Thoracic aorta (tissue), 2 donors: ENCODE measurements around the gene DLG5. TPM values are rescaled to one million over a fixed set of nuclear protein-coding genes. Genes with fewer than 3 reads are reported as not detected.

Experiments
- ATAC-seq: fragments of 150-250 bp; one replicate; pipeline ENCODE4 v1.8.0; 2017; ENCODE audit warnings: low read depth; ENCODE audit not compliant: insufficient number of reproducible peaks, low FRiP score
- DNase-seq: peaks from one replicate; pipeline ENCODE4 v3.0.0-alpha.2; 2020; ENCODE audit warnings: low spot score
- H3K27ac ChIP-seq, 2 donors: fragments of 200-600 bp; sonication (generic); 1 replicate in 1 of 2; 2 replicates in 1 of 2; pipeline ENCODE4 v1.5.1; 2016; ENCODE audit warnings: mild to moderate bottlenecking in 2 of 2, moderate library complexity in 2 of 2
- H3K27me3 ChIP-seq: fragments of 200-600 bp; sonication (generic); replicated peaks from 2 replicates; pipeline ENCODE4 v1.6.0; 2016; ENCODE audit warnings: mild to moderate bottlenecking; ENCODE audit not compliant: insufficient read depth
- H3K36me3 ChIP-seq: fragments of 200-600 bp; sonication (generic); one replicate; pipeline ENCODE4 v1.5.1; 2016
- H3K4me1 ChIP-seq, 2 donors: fragments of 200-600 bp; sonication (generic); 1 replicate in 1 of 2; 2 replicates in 1 of 2; pipeline versions ENCODE4 v1.5.1 to v1.6.0; 2016; ENCODE audit warnings: low read depth in 2 of 2, mild to moderate bottlenecking in 1 of 2; ENCODE audit not compliant: control insufficient read depth in 1 of 2
- H3K4me3 ChIP-seq: fragments of 200-600 bp; sonication (generic); 2 replicates; pipeline ENCODE4 v1.5.1; 2016; ENCODE audit warnings: mild to moderate bottlenecking
- H3K9me3 ChIP-seq: fragments of 200-600 bp; sonication (generic); 2 replicates; pipeline ENCODE4 v1.5.1; 2016
- CTCF ChIP-seq: fragments of 200-600 bp; sonication (generic); IDR thresholded peaks from one replicate; pipeline ENCODE4 v1.5.1; 2019; ENCODE audit warnings: antibody characterized with exemption
- total RNA-seq, 2 donors: library from RNA; depleted of rRNA; stranded (reverse); fragments of >200 nt; gene quantifications; one replicate each; pipeline versions ENCODE4 v1.1.0 to v1.2.3, GENCODE V29; 2016

DLG5 gene
- total RNA-seq, 2 donors from 2014 or later: 36.4 to 79.6 TPM

GRCh38 chr10:77867124-77867719 is 59.3 kb downstream of the DLG5 start:
- no peak overlapping the region for H3K27ac ChIP-seq

GRCh38 chr10:77866598-77866997 is 60.0 kb downstream of the DLG5 start:
- Histone ChIP-seq H3K36me3 (peaks cover 15% of the 10 kb centered on the region), H3K4me3 (no peak overlapping the region), H3K27ac (no peak overlapping the region), H3K27me3 (no peaks in the 10 kb centered on the region), H3K9me3 (no peaks in the 10 kb centered on the region), H3K4me1 (no peaks in the 10 kb centered on the region)
- ATAC-seq (no peak), DNase-seq (no peak)
- no peak for TF ChIP-seq CTCF

More at GRCh38 chr10:77867124-77867719, 59.3 kb downstream of the DLG5 start:
- H3K9me3 ChIP-seq: no peaks in the 10 kb centered on the region
- DNase-seq: no peak
- no peak for TF ChIP-seq CTCF
- H3K4me3 ChIP-seq: no peak overlapping the region
- H3K4me1 ChIP-seq: peaks cover 0 to 3% of the 10 kb centered on the region in 2 donors
- ATAC-seq: no peak
- H3K27me3 ChIP-seq: no peaks in the 10 kb centered on the region
- peaks cover 15% of the 10 kb centered on the region for H3K36me3 ChIP-seq

GRCh38 chr10:77865580-77866324 is 60.8 kb downstream of the DLG5 start:
- no peak overlapping the region for H3K4me3 ChIP-seq
- peaks cover 15% of the 10 kb centered on the region for H3K36me3 ChIP-seq
- H3K4me1 ChIP-seq: no peaks in the 10 kb centered on the region
- H3K27ac ChIP-seq: no peak overlapping the region
- TF ChIP-seq CTCF: no peak
- H3K27me3 ChIP-seq: no peaks in the 10 kb centered on the region
- no peaks in the 10 kb centered on the region for H3K9me3 ChIP-seq
- no peak for DNase-seq
- ATAC-seq: no peak

GRCh38 chr10:77864151-77864851 is 62.3 kb downstream of the DLG5 start:
- Histone ChIP-seq H3K27me3 (no peaks in the 10 kb centered on the region), H3K4me1 (no peaks in the 10 kb centered on the region), H3K36me3 (peaks cover 15% of the 10 kb centered on the region), H3K4me3 (no peak overlapping the region), H3K9me3 (no peaks in the 10 kb centered on the region), H3K27ac (no peak overlapping the region)
- no peak for TF ChIP-seq CTCF
- ATAC-seq: no peak
- no peak for DNase-seq

- DNase-seq (no peak), ATAC-seq (no peak)
- H3K4me3 ChIP-seq: no peak overlapping the region
- no peaks in the 10 kb centered on the region for H3K27me3 ChIP-seq
- H3K4me1 ChIP-seq: no peaks in the 10 kb centered on the region
- H3K9me3 ChIP-seq: no peaks in the 10 kb centered on the region
- H3K27ac ChIP-seq: no peak overlapping the region
- no peak for TF ChIP-seq CTCF
- H3K36me3 ChIP-seq: peaks cover 15% of the 10 kb centered on the region
These were observed 63.1 kb downstream of the DLG5 start for GRCh38 chr10:77863446-77863845.
